Head of caudate nucleus (tissue), 42 donors: ENCODE data around the gene SH3GLB2.

Experiments used
- DNase-seq, 42 donors: peaks; one replicate each; pipeline versions ENCODE4 v3.0.0 to v3.0.0-alpha.2; 2020 to 2021; ENCODE audit warnings: mixed read lengths in 7 of 42
- intact Hi-C: fragments of 100-400 bp; cut with DNase I; formaldehyde crosslinking; loops from one replicate; pipeline ENCODE4 v1.15.0; 2022

SH3GLB2 gene

GRCh38 chr9:129026442-129027223, 1.5 kb downstream of the SH3GLB2 start:
- intact Hi-C loops, result no loop called here
- DNase-seq, result peak in 28 of 42 donors; percentile 22 to 67 (median 41)

GRCh38 chr9:129023908-129024233, 4.3 kb downstream of the SH3GLB2 start:
- no peak for DNase-seq
- intact Hi-C loops, result no loop called here

- peak in 31 of 42 donors; percentile 11 to 73 (median 44) for DNase-seq
- intact Hi-C loops, result no loop called here
These were observed 4.9 kb downstream of the SH3GLB2 start for GRCh38 chr9:129023036-129023907.

- intact Hi-C loops, result no loop called here
- no peak for DNase-seq
These were observed 6.1 kb downstream of the SH3GLB2 start for GRCh38 chr9:129022037-129022436.

- no peak for DNase-seq
- intact Hi-C loops, result no loop called here
These were observed 7.0 kb downstream of the SH3GLB2 start for GRCh38 chr9:129021091-129021490.

GRCh38 chr9:129014608-129015007, 13.5 kb downstream of the SH3GLB2 start:
- intact Hi-C loops, result no loop called here
- no peak for DNase-seq

GRCh38 chr9:129014124-129014523, 14.0 kb downstream of the SH3GLB2 start:
- no peak for DNase-seq
- intact Hi-C loops, result no loop called here

GRCh38 chr9:129013674-129014073, 14.5 kb downstream of the SH3GLB2 start:
- intact Hi-C loops, result no loop called here
- DNase-seq, result no peak

GRCh38 chr9:129012893-129013448, 15.2 kb downstream of the SH3GLB2 start:
- intact Hi-C loops, result no loop called here
- no peak for DNase-seq

- no peak for DNase-seq
- intact Hi-C loops, result no loop called here
These were observed 15.8 kb downstream of the SH3GLB2 start for GRCh38 chr9:129012343-129012742.

- intact Hi-C loops, result no loop called here
- no peak for DNase-seq
These were observed 16.4 kb downstream of the SH3GLB2 start for GRCh38 chr9:129011761-129012181.

- intact Hi-C loops, result no loop called here
- no peak for DNase-seq
These were observed 17.0 kb downstream of the SH3GLB2 start for GRCh38 chr9:129011170-129011569.

- no peak for DNase-seq
- intact Hi-C loops, result no loop called here
These were observed 17.7 kb downstream of the SH3GLB2 start for GRCh38 chr9:129010267-129010975.

- intact Hi-C loops, result no loop called here
These were observed 18.5 kb downstream of the SH3GLB2 start for GRCh38 chr9:129009584-129010141.

GRCh38 chr9:129008986-129009583, 19.0 kb downstream of the SH3GLB2 start:
- DNase-seq, result no peak
- intact Hi-C loops, result no loop called here

More at GRCh38 chr9:129009584-129010141, 18.5 kb downstream of the SH3GLB2 start:
- DNase-seq, result no peak

GRCh38 chr9:129008469-129008965, 19.6 kb downstream of the SH3GLB2 start:
- intact Hi-C loops, result no loop called here
- DNase-seq, result no peak

GRCh38 chr9:129007766-129008468, 20.2 kb downstream of the SH3GLB2 start:
- DNase-seq, result no peak
- intact Hi-C loops, result no loop called here
